Measurements from ENCODE around the gene ABCA9.

GRCh38 chr17:69093995-69094394, 33.3 kb upstream of the ABCA9 start:
- no peak for TF ChIP-seq CTCF (conservative IDR thresholded peaks at IDR 0.05; ENCODE audit: low read length)
- no peak for TF ChIP-seq EZH2phosphoT487 (IDR thresholded peaks at IDR 0.05; ENCODE audit: borderline replicate concordance, low read depth, low read length)
